Smooth muscle cell (in vitro differentiated cells): ENCODE data around the gene UBE3A. TPM values are rescaled to one million over a fixed set of nuclear protein-coding genes. Genes with fewer than 3 reads are reported as not detected.
A peak's percentile ranks its signal among the peaks of the same experiment; 100 is the strongest.

ENCODE experiments used
- DNase-seq: peaks from one replicate; lab custom pipeline; 2025; ENCODE audit not compliant: unreplicated experiment; lab: John Stamatoyannopoulos, UW
- H2AFZ ChIP-seq: fragments of 200-600 bp; sonication (generic); 2 replicates; pipeline ENCODE4 v1.6.0; 2016; ENCODE audit warnings: antibody characterized with exemption, low read depth, mild to moderate bottlenecking
- H3F3A ChIP-seq: fragments of 200-600 bp; sonication (generic); 2 replicates; pipeline ENCODE4 v1.6.0; 2017; ENCODE audit warnings: antibody characterized with exemption, low read depth
- H3K27ac ChIP-seq: fragments of 200-600 bp; sonication (generic); 2 replicates; pipeline ENCODE4 v1.5.1; 2016; ENCODE audit warnings: low read depth, mild to moderate bottlenecking
- H3K27me3 ChIP-seq: fragments of 200-600 bp; sonication (generic); 2 replicates; pipeline ENCODE4 v1.6.1; 2016; ENCODE audit warnings: low read depth, mild to moderate bottlenecking
- H3K36me3 ChIP-seq: fragments of 200-600 bp; sonication (generic); 2 replicates; pipeline ENCODE4 v1.5.1; 2016; ENCODE audit warnings: low read depth
- H3K4me1 ChIP-seq: fragments of 200-600 bp; sonication (generic); 2 replicates; pipeline ENCODE4 v1.5.1; 2016; ENCODE audit warnings: low read depth
- H3K4me2 ChIP-seq: fragments of 200-600 bp; sonication (generic); 2 replicates; pipeline ENCODE4 v1.6.0; 2016; ENCODE audit warnings: mild to moderate bottlenecking
- H3K4me3 ChIP-seq: fragments of 200-600 bp; sonication (generic); 2 replicates; pipeline ENCODE4 v1.5.1; 2016; ENCODE audit warnings: mild to moderate bottlenecking
- H3K79me2 ChIP-seq: fragments of 200-600 bp; sonication (generic); 2 replicates; pipeline ENCODE4 v1.6.0; 2016; ENCODE audit warnings: low read depth, mild to moderate bottlenecking
- H3K9ac ChIP-seq: fragments of 200-600 bp; sonication (generic); 2 replicates; pipeline ENCODE4 v1.6.0; 2016; ENCODE audit warnings: low read depth
- H3K9me3 ChIP-seq: fragments of 200-600 bp; sonication (generic); replicated peaks from 2 replicates; pipeline ENCODE4 v1.5.1; 2016; ENCODE audit warnings: low read depth
- H4K20me1 ChIP-seq: fragments of 200-600 bp; sonication (generic); 2 replicates; pipeline ENCODE4 v1.6.0; 2016; ENCODE audit warnings: low read depth
- whole genome bisulfite sequencing: methylation state at CpG from one replicate; pipeline ENCODE4 v1.1.7; 2016; ENCODE audit warnings: low lambda C conversion rate; 5-methylcytosine and 5-hydroxymethylcytosine counted together
- polyA plus RNA-seq: library from polyadenylated mRNA; unstranded; fragments of >200 nt; fragmentation: Nextera tagmentation; extraction: Ambion mirVana; gene quantifications from 2 replicates; pipeline ENCODE4 v1.2.1, GENCODE V29; 2016
- total RNA-seq: library from RNA; depleted of rRNA; stranded (reverse); fragments of >200 nt; gene quantifications from 2 replicates; pipeline ENCODE4 v1.2.3, GENCODE V29; 2014
- TF ChIP-seq, protein P1 (sequence below): fragments of 200-600 bp; sonication (generic); IDR thresholded peaks from 2 replicates; pipeline ENCODE4 v1.5.1; 2017; ENCODE audit warnings: borderline replicate concordance, mild to moderate bottlenecking, antibody characterized with exemption; ENCODE audit not compliant: insufficient read depth, poor library complexity, severe bottlenecking

UBE3A gene
- total and polyA plus RNA-seq, 2 experiments from 2014 or later: 66.6 to 93.9 TPM

- no peaks in the 10 kb centered on the region for H3K36me3 ChIP-seq
- H3K9ac ChIP-seq: peak overlapping the region; percentile 100
- H3K27me3 ChIP-seq: no peaks in the 10 kb centered on the region
- H4K20me1 ChIP-seq: peaks cover 52% of the 10 kb centered on the region
- H3F3A ChIP-seq: no peaks in the 10 kb centered on the region
- H3K4me1 ChIP-seq: peaks cover 16% of the 10 kb centered on the region
- peak overlapping the region; percentile 98 for H3K4me3 ChIP-seq
- TF ChIP-seq, protein P1, sequence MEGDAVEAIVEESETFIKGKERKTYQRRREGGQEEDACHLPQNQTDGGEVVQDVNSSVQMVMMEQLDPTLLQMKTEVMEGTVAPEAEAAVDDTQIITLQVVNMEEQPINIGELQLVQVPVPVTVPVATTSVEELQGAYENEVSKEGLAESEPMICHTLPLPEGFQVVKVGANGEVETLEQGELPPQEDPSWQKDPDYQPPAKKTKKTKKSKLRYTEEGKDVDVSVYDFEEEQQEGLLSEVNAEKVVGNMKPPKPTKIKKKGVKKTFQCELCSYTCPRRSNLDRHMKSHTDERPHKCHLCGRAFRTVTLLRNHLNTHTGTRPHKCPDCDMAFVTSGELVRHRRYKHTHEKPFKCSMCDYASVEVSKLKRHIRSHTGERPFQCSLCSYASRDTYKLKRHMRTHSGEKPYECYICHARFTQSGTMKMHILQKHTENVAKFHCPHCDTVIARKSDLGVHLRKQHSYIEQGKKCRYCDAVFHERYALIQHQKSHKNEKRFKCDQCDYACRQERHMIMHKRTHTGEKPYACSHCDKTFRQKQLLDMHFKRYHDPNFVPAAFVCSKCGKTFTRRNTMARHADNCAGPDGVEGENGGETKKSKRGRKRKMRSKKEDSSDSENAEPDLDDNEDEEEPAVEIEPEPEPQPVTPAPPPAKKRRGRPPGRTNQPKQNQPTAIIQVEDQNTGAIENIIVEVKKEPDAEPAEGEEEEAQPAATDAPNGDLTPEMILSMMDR: peak; percentile 33
- DNase-seq: peak; percentile 73
- peak overlapping the region; percentile 94 for H2AFZ ChIP-seq
- H3K27ac ChIP-seq: peak overlapping the region; percentile 99
- H3K79me2 ChIP-seq: peaks cover 57% of the 10 kb centered on the region
- no peaks in the 10 kb centered on the region for H3K9me3 ChIP-seq
- 2% methylated on average over 25 of the region's 67 CpGs for WGBS
- H3K4me2 ChIP-seq: peak overlapping the region; percentile 98
Observed at GRCh38 chr15:25437777-25438600, 835 bp downstream of the UBE3A start.

- Histone ChIP-seq H3K4me3 (peak overlapping the region; percentile 98), H3K9me3 (no peaks in the 10 kb centered on the region), H3K27me3 (no peaks in the 10 kb centered on the region), H3K4me1 (peaks cover 16% of the 10 kb centered on the region), H4K20me1 (peaks cover 65% of the 10 kb centered on the region), H3K4me2 (peak overlapping the region; percentile 98), H3K36me3 (no peaks in the 10 kb centered on the region), H3F3A (no peaks in the 10 kb centered on the region), H2AFZ (no peak overlapping the region), H3K79me2 (peaks cover 70% of the 10 kb centered on the region), H3K27ac (peak overlapping the region; percentile 99), H3K9ac (peak overlapping the region; percentile 100)
- TF ChIP-seq, protein P1: no peak
- DNase-seq: no peak
Observed at GRCh38 chr15:25436707-25437106, 2.1 kb downstream of the UBE3A start.

DNA sequence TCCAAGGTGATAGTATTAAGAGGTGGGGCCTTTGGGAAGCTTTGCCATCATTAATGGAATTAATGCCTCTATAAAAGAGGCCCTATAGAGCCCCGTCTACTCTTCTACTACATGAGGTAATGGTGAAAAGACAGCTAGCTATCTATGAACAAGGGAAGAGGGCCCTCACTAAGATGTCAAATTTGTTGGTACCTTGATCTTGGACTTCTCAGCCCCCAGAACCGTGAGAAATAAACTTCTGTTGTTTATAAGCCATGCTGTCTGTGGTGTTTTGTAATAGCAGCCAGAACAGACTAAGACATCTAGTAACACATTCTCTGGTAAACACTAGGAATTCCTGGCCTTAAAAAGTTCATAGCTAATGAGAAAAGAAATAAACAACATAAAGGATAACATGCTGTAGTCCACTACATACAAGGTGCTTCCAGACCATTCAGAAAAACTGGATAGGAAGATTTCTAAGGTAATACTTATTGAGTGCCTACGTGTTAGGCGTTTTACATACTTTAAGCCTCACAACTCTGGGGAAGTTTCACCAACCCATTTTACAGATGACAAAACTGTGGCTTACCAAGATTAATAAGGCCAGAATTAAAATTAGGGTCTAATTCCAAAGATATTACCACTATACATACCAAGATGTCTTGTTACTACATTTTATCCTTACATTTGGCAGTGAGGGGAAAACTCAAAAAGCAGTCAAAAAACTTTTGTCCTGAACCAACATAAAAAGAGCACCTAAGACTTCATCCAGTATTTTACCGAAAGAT, 3.2 kb downstream of the UBE3A start:
- DNase-seq: no peak
- H3K4me3 ChIP-seq: peak overlapping the region; percentile 98
- no peak overlapping the region for H3K27ac ChIP-seq
- peaks cover 16% of the 10 kb centered on the region for H3K4me1 ChIP-seq
- H3K36me3 ChIP-seq: no peaks in the 10 kb centered on the region
- WGBS: 87% methylated on average over 5 of the region's 5 CpGs
- H4K20me1 ChIP-seq: peaks cover 75% of the 10 kb centered on the region
- no peak overlapping the region for H3K9ac ChIP-seq
- TF ChIP-seq, protein P1: no peak
- H3K9me3 ChIP-seq: no peaks in the 10 kb centered on the region
- H3K27me3 ChIP-seq: no peaks in the 10 kb centered on the region
- peak overlapping the region; percentile 98 for H3K4me2 ChIP-seq
- H3F3A ChIP-seq: no peaks in the 10 kb centered on the region
- no peak overlapping the region for H2AFZ ChIP-seq
- peaks cover 81% of the 10 kb centered on the region for H3K79me2 ChIP-seq
